GM12892 (cell line): Measurements from ENCODE around the gene NFILZ.

Experiments used
- POLR2A ChIP-seq: IDR thresholded peaks from 2 replicates; pipeline ENCODE4 v1.6.1; 2011; ENCODE audit warnings: low read depth, low read length, control low read depth
- POLR2AphosphoS5 ChIP-seq: IDR thresholded peaks from 2 replicates; pipeline ENCODE4 v1.6.1; 2011; ENCODE audit warnings: low read depth, low read length, control low read depth
- TAF1 ChIP-seq: IDR thresholded peaks from 2 replicates; pipeline ENCODE4 v1.6.1; 2011; ENCODE audit warnings: low read depth, mild to moderate bottlenecking, control low read depth, low read length, borderline replicate concordance

DNA sequence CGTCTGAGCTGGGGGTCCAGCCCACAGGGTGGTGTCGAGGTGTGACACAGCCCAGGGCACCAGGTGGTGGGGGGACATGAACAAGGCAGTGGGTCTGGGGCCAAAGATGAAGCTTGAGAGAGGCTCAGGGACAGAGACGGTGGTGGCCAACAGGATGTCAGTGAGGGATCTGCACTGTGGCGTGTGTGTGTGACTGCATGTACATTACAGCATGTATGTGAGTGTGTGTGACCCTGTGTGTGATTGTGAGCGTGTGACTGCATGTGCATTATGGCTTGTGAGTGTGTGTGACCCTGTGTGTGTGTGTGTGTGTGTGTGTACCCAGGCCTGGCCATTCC, 21.5 kb upstream of the NFILZ start:
- TF ChIP-seq POLR2A (no peak), POLR2AphosphoS5 (no peak), TAF1 (no peak)
